HUES48 (cell line): ENCODE data around the gene WRAP53.

Experiments used
- H3K27ac ChIP-seq: one replicate; pipeline ENCODE4 v1.7.0; 2013; ENCODE audit warnings: low read depth, low read length, inconsistent platforms
- H3K27me3 ChIP-seq: 2 replicates; pipeline ENCODE4 v1.6.1; 2013; ENCODE audit warnings: mild to moderate bottlenecking, low read length; ENCODE audit not compliant: control insufficient read depth, insufficient read depth
- H3K36me3 ChIP-seq: 2 replicates; pipeline ENCODE4 v1.6.1; 2013; ENCODE audit warnings: low read length; ENCODE audit not compliant: control insufficient read depth, insufficient read depth
- H3K4me1 ChIP-seq: 2 replicates; pipeline ENCODE4 v1.6.1; 2013; ENCODE audit warnings: mild to moderate bottlenecking, low read length; ENCODE audit not compliant: control insufficient read depth, insufficient read depth
- H3K4me3 ChIP-seq: 2 replicates; pipeline ENCODE4 v1.5.1; 2013; ENCODE audit warnings: mild to moderate bottlenecking, low read depth, low read length
- H3K9ac ChIP-seq: 2 replicates; pipeline ENCODE4 v1.6.1; 2013; ENCODE audit warnings: mild to moderate bottlenecking, low read depth, low read length, moderate library complexity
- H3K9me3 ChIP-seq: 2 replicates; pipeline ENCODE4 v1.6.1; 2013; ENCODE audit warnings: low read length; ENCODE audit not compliant: control insufficient read depth, insufficient read depth

WRAP53 gene

DNA sequence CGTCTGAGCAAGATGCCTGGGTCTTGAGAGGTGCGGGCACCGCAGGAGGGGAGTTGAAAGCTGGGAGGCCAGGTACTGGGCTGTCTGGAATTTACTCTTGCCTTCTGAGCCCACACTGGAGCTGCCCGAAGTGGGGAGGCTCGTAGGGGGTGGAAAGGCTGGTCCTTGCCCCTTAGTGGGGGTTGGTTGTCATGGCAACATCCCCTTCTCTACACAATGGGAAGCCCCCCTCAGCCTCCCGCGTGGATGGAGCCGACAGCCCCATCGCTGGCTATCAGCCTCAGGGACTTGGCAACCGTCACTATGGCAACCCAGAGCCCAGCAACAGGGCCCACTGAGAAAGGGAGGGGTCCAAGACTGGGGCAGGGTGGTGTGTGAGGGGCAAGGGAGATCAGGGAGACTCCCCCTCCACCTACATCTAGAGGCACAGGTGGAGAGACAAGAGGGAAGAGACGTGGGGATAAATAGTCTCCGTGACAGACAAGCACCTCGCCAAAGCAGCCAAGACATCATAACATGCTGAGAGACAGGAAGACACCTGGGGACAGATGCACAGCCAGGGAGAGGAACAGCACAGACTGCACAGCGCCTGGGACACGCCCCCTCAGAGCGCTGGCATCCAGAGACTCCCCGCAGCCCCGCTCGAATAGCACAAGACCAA lies 24.0 kb downstream of the WRAP53 start:
- Histone ChIP-seq H3K4me3 (no peak overlapping the region), H3K4me1 (peaks cover 24% of the 10 kb centered on the region), H3K9ac (no peak overlapping the region), H3K27me3 (no peaks in the 10 kb centered on the region), H3K36me3 (no peaks in the 10 kb centered on the region), H3K9me3 (no peaks in the 10 kb centered on the region), H3K27ac (no peak overlapping the region)

GRCh38 chr17:7713782-7714181 lies 25.5 kb downstream of the WRAP53 start:
- Histone ChIP-seq H3K27me3 (peaks cover 9% of the 10 kb centered on the region), H3K27ac (no peak overlapping the region), H3K9me3 (no peaks in the 10 kb centered on the region), H3K4me3 (no peak overlapping the region), H3K9ac (no peak overlapping the region), H3K4me1 (peaks cover 30% of the 10 kb centered on the region), H3K36me3 (no peaks in the 10 kb centered on the region)

- no peak overlapping the region for H3K9ac ChIP-seq
- peaks cover 17% of the 10 kb centered on the region for H3K27me3 ChIP-seq
- H3K36me3 ChIP-seq: no peaks in the 10 kb centered on the region
- H3K27ac ChIP-seq: no peak overlapping the region
- peaks cover 30% of the 10 kb centered on the region for H3K4me1 ChIP-seq
- no peak overlapping the region for H3K4me3 ChIP-seq
- no peaks in the 10 kb centered on the region for H3K9me3 ChIP-seq
These were observed 26.7 kb downstream of the WRAP53 start for GRCh38 chr17:7714721-7715594.

DNA sequence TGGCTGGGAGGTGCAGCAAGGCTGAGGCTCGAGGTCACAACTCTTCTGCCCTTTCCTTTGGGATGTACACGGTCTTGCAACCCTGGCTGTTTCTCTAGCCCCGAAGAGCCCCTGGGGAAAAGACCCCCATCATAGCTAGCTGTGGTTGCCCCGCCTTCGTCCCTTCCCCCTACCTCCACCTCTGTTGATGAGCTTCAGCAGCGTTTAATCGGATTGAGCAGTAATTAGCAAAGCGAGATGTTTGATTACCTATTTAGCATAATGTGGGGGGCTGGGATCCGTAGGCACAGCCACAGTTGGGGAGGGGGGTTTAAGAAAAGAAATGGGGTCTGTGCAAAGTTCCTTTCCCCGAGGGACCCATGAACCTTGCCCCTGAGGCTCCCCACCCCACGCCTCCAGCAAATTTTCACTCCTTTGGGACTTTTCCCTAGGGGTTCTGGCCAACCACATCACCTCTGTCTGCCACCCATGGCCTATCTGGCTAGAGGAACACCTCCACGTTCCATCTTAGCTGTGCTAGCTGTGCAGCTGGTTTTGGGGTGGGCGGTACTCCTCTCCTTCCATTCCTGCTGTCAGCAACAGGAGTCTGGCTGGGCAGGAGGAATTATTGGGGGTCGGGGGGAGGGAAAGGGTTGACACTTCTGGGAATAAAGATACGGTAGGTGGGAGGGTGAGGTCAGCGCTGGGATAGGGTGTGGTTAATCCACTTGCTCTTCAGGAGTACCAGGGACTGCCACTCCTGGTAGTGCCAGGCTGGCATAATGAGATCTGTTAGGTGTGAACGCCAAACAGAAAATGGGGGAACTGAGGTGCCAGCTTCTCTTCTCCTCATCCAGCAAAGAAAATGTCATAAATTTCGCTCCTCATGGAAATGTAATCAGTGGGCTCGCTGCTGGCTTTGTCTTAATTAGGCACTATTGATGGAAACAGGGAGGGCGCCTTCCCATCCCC lies 27.9 kb downstream of the WRAP53 start:
- Histone ChIP-seq H3K9ac (no peak overlapping the region), H3K9me3 (no peaks in the 10 kb centered on the region), H3K36me3 (no peaks in the 10 kb centered on the region), H3K4me1 (peaks cover 30% of the 10 kb centered on the region), H3K27me3 (peaks cover 17% of the 10 kb centered on the region), H3K27ac (no peak overlapping the region), H3K4me3 (peak overlapping the region; percentile 90)

DNA sequence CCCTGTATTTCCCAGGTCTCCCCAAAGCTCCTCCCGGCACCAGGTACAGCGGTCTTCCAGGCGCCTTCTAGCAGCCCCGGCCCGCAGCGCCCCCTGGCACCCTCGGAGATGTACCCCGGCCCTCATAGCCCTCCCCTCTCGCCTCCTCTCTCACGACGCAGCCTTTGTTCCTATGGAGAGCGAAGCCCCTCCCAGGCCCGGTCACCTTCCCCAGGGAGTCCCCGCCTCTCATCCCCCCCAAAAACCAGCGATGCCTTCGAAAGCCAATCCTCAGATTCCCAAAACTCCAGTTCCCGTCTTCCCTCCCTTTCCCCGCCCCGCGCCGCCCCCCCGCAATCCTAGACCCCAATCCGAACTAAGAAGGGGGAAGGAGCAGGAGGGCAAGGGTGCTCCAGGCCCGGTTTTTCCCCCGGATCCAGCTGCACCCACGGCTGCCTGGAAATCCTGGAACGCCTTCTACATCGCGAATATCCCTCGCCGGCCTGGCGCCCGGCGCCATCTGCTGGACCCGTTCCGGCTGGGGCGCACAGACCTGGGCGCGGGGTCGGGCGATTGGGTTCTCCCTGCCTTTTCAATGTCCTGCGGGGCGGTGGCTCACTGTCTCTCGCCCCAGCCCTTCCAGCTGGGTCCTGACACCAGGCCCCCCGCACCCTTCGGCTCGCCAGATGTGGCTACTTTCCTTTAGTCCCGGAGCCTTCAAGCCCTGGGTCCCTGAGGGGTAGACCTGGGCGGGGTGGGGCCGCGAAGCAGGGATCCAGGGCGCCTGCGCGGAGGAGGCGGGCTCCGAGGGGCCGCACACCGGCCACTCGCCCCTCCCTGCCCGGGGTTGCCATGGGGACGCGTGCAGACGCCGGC lies 28.9 kb downstream of the WRAP53 start, which contains the start of gene DNAH2:
Gene DNAH2 (plus strand): TSS at position 844 of the 855 bp plus-strand sequence. CDS start 1,991 bp downstream, outside the sequence.
- Histone ChIP-seq H3K27ac (peak within 1 kb of the TSS; percentile 89), H3K9ac (no peak within 1 kb of the TSS; the same call in 1 of the 2 replicates), H3K4me3 (peak within 1 kb of the TSS; percentile 90), H3K9me3 (no peaks in the 10 kb centered on the region), H3K4me1 (peaks cover 23% of the 10 kb centered on the region), H3K36me3 (no peaks in the 10 kb centered on the region), H3K27me3 (peaks cover 17% of the 10 kb centered on the region)

DNA sequence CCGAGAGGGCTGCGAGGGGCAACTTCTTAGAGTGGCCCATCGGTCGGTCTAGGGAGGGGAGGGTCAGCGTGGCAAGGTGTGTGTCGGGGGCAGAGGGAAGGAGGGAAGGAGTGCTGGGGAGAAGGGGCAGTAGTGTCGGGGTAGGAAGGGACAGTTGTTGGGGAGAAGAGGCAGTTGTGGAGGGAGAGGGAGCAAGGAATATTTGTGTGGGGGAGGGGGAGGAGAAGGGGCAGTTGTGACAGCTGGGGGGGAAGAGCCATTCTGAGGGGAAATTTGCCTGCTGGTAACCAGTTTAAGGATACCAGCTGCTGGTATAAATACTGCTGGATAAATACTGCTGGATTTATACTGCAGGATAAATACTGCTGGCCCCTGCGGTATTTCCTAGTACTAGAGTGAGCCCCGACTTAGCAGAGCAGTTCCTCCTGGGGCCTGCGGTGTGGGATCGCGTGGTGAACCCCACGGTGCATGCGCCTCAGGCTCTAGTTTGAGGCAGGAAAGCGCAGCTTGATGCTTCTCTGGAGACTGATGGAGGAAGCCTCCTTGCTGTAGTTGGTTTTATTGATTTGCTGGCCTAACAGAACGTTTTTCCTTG lies 29.6 kb downstream of the WRAP53 start:
- no peak overlapping the region for H3K9ac ChIP-seq
- H3K36me3 ChIP-seq: no peaks in the 10 kb centered on the region
- no peaks in the 10 kb centered on the region for H3K9me3 ChIP-seq

DNA sequence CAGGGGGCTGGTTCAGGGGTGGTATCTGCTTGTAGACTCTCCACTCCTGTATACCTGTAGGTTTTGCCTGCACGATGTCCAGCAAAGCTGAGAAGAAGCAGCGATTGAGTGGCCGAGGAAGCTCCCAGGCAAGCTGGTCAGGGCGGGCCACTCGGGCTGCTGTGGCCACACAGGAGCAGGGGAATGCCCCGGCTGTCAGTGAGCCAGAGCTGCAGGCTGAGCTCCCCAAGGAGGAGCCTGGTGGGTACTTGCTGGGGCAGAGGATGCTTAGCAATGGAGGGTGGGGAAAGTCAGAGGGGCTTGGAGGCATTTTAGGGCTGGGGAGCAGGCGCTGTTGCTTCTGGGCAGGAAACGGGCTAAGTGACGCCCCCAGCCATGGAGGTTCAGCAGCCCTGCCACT lies 31.4 kb downstream of the WRAP53 start:
- Histone ChIP-seq H3K36me3 (no peaks in the 10 kb centered on the region), H3K27ac (no peak overlapping the region), H3K4me1 (peaks cover 19% of the 10 kb centered on the region), H3K9me3 (no peaks in the 10 kb centered on the region), H3K27me3 (peaks cover 17% of the 10 kb centered on the region), H3K9ac (no peak overlapping the region), H3K4me3 (no peak overlapping the region)

More for the DNA sequence above, 29.6 kb downstream of the WRAP53 start:
- peak overlapping the region; percentile 90 for H3K4me3 ChIP-seq
- H3K4me1 ChIP-seq: peaks cover 20% of the 10 kb centered on the region
- peaks cover 17% of the 10 kb centered on the region for H3K27me3 ChIP-seq
- no peak overlapping the region for H3K27ac ChIP-seq

GRCh38 chr17:7720125-7720524 lies 31.8 kb downstream of the WRAP53 start:
- Histone ChIP-seq H3K36me3 (no peaks in the 10 kb centered on the region), H3K27ac (no peak overlapping the region), H3K27me3 (peaks cover 17% of the 10 kb centered on the region)

DNA sequence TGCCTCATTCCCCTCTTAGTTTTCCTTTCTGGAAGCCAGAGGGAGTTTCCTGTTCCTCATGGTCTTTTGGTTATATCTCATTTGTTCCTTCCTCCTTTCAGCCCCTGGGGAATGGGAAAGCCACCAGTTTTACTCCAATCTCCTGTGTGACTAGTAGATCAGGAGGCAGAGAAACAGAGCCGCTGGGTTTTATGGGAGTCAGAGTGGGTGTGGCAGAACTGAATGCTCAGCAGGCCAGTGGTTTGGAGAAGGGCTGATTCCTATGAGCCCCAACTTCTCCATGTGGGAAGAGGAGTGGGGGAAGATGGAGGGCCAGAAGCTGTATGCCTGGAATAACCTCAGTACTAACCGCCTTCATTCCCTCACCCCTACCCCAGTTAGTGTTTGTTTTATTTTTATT lies 33.3 kb downstream of the WRAP53 start:
- H3K4me3 ChIP-seq: no peak overlapping the region
- H3K27ac ChIP-seq: no peak overlapping the region
- no peaks in the 10 kb centered on the region for H3K36me3 ChIP-seq
- H3K27me3 ChIP-seq: peaks cover 17% of the 10 kb centered on the region
- H3K9ac ChIP-seq: no peak overlapping the region
- H3K9me3 ChIP-seq: no peaks in the 10 kb centered on the region
- H3K4me1 ChIP-seq: peaks cover 10% of the 10 kb centered on the region

More at GRCh38 chr17:7720125-7720524, 31.8 kb downstream of the WRAP53 start:
- Histone ChIP-seq H3K9ac (no peak overlapping the region), H3K4me3 (no peak overlapping the region), H3K4me1 (peaks cover 19% of the 10 kb centered on the region), H3K9me3 (no peaks in the 10 kb centered on the region)
